HG03039 (cell line): Measurements from ENCODE around the gene INO80E.
A peak's percentile ranks its signal among the peaks of the same experiment; 100 is the strongest.
"Not testable (repeated sequence)": the region's sequence is repeated elsewhere in the genome, so short reads cannot be mapped to it uniquely, and the experiment has no call there.

Experiments
- ATAC-seq: cut with Tn5 transposase; IDR thresholded peaks from one replicate; pipeline ENCODE4 v1.9.1; 2021; ENCODE audit warnings: mild to moderate bottlenecking, moderate library complexity; ENCODE audit not compliant: unreplicated experiment

The INO80E gene

DNA sequence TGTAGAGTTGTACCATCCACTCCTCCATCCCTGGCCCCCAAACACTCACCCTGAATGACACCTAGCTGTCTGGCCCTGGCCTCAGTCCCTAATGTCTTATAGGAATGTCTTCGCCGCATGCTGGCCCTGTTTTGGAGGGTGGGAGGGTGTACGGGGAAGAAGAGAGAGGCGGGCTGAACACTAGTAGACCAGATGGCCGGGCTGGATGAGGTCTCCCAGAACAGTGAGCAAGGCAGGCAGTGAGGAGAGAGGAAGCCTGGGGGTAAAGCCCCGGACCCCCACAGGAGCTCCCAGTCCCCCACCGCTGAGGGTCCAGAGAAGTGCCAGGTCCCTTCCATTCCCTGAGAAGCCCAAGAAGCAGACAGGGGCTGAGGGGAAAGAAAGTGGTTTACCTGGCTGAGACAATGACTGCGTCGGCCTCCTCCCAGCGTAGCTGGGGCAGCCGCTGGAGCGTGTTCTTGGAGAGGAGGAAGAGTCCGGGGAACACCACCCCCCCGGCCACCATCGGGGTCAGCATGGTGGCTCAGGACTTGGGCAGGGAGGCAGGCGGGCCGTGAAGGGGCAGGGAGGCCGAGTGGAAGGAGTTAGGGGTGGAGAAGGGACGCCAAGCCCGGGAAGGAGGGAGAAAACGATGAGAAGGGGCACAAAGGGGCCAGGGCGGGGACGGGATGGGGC, 34.1 kb downstream of the INO80E start:
- ATAC-seq, result no peak

DNA sequence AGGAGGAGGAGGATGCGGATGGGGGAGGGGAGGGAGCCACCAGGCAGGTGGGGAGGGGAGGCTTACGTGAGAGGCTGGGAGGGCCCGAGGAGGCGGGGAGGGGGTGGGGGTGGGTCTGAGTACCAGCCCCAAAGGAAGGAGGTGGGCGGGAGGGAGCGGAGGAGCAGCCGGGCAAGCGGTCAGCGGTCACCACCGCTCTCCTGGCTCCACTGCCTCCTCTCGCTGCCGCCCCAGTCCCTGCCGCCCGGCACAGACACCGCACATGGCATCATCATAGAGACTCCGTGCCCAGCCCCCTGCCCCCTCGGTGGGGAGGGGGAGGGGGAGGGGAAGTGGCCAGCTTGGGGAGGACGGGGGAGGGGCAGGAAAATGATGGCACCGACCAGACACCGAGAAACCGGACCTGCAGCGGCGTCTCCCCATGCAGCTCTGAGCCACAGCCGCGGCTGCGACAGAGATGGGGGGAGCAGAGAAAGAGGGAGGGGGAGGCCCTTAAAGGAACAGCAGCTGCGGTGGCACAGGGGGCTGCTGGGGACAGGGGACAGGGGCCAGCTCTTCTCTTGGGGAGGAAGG, 34.9 kb downstream of the INO80E start, which contains the start of gene TLCD3B:
Gene TLCD3B, minus strand, starts transcription at position 431 of the 573 bp plus-strand sequence. CDS start 744 bp downstream, outside the sequence.
- no peak for ATAC-seq

DNA sequence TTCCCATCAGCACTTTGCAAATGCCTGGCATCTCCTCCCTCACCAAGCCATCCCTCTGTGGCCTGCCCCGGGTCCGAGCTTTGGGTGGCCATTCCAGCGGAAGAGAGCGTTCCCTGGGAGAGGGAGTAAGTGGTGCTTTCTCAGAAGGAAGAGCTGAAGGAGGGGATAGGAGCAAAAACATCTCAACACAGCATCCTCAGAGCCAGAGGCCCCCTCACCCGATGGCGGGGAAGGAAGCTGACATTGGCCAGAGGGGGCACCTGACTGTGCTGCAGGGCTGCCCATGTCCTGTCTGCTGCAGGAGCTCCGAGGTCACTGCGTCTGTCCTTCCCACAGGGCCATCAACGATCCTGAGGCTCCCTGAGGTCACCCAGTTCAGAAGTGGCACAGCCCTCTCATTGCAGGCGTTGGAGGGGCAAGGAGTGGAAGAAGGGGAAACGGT, 35.5 kb downstream of the INO80E start:
- no peak for ATAC-seq

DNA sequence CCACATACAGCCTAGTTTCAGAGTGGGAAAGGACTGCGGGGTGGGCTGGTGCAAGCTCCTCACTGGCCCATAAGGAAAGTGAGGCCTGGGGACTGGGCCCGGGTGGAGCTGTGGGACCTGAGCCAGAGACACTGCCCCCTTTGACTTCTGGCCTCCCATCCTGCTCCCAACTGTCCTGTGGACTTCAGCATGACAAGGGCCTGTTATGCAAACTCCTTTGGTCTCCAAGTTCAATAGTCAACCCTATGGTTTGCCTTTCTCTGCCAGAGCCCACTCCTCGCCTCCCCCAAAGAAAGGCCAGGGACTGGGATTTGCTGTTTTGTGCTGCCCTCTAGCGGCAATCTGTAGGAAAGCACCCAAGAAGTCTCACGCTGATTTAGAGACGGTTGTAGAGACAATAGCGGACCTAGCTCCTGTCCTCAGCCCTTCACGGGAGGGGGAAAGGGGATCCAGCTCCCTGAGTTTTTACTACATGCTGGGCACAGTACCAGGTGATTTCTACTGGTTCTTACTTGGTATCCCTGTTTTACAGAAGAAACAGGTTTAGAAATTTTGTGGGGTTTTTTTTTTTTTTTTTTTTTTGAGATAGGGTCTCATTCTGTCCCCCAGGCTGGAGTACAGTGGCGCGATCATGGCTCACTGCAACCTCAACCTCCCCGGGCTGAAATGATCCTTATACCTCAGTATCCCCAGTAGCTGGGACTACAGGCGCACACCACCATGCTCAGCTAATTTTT, 36.2 kb downstream of the INO80E start:
- ATAC-seq, result no peak

DNA sequence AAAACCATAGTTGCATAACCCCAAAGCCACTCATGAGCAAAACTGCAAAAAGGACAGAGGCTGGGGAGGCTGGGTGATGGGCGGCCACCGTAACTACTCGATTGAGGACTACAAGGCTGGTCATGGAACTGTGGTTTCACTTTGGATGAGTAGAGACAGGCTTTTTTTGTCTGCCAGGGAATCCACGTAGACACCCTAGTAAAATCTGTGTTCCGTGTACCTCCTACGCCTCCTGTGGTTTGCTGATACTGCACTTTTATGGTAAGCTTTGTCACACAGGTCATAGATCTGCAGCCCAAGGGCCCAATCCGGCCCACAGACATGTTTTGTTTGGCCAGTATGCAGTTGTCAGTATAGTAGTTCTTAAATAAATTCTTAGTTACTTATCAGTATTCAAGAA, 37.2 kb downstream of the INO80E start:
- no peak for ATAC-seq

GRCh38 chr16:30040221-30040620, 44.2 kb downstream of the INO80E start:
- ATAC-seq, result no peak

DNA sequence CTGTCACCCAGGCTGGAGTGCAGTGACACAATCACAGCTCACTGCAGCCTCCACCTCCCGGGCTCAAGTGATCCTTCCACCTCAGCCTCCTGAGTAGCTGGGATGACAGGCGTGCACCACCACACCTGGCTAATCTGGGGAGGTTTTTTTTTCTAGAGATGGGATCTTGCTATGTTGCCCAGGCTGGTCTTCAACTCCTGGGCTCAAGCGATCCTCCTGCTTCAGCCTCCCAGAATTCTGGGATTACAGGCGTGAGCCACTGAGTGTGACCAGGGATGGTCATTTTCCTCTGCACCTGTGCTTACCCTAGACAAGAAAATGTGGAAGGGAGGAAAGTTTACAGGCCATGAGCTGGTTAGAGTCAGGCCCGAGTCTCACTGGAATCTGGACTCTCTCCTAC, 44.6 kb downstream of the INO80E start:
- ATAC-seq, result not testable (repeated sequence)

DNA sequence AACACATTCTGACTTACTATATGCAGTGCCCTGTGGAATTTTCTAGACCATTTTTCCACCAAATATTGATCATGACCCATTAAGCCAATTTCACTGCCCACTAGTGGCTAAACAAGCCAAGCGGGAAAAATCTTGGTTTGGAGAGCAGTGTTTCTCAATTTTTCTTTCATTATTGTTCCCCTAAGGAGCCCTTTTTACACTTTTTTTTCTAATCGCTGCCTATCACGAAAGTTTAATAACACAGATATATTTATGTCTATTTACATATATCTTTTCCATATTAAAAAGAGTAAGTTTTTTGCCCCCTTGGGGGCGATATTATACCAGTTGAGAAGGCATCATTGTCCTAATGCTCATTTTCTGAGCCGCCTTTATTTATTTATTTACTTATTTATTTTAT, 45.8 kb downstream of the INO80E start:
- no peak for ATAC-seq

DNA sequence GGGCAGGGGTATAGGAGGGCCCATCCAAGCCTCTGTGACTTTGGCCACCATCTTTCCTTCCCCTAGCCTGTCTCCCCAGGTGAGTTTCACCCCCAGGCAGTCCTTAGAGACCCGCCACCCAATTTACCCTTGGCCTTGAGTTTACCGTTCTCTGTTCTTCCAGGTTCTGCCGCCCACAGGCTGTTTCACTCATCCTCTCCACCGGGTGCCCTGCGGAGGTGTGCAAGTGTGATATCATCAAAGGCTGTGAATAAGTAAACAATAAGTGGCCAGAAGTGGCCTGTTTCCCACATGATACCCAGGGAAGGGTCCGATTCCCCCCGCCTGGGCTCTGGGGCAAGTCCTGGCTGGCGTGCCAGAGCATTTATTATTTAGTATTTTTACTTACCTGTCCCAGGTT, 50.1 kb downstream of the INO80E start:
- ATAC-seq, result no peak

DNA sequence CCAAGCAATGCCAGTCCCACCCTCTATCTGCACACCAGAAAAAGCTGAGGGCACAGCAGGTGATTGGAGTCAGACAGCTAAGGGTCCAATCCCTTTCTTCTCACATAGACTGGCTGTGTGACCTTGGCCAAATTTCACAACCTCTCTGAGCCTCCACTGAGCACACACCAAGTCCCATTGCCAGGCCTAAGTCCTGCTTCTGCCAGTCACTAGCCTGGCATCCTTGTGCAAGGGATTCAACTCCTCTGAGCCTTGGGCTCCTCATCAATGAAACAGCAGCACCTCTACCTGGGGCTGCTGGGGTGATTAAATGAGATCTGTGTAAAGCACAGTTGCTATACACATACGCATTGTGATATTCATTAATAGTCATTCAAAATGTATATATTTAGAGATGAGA, 50.5 kb downstream of the INO80E start:
- no peak for ATAC-seq

DNA sequence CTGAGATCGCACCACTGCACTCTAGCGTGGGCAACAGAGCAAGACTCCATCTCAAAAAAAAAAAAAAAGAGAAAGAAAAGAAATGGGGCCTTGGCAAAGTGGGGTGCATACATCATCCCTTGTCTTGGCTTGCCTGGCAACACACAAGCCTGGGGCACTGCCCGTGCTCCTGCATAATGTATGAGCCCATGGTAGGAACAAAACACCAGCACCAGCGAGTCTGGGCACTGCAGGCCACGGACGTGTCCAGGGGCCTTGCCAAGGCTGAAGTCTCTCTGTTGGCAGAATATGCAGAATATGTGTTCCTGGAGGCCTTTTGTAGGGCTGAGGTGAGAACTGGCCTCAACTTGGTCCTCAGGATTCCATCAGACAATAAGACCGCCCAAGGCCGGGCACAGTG, 53.8 kb downstream of the INO80E start:
- no peak for ATAC-seq

GRCh38 chr16:30051518-30051917, 55.5 kb downstream of the INO80E start:
- no peak for ATAC-seq

- ATAC-seq, result peak; percentile 68
These were observed 56.8 kb downstream of the INO80E start for GRCh38 chr16:30052671-30053372.

DNA sequence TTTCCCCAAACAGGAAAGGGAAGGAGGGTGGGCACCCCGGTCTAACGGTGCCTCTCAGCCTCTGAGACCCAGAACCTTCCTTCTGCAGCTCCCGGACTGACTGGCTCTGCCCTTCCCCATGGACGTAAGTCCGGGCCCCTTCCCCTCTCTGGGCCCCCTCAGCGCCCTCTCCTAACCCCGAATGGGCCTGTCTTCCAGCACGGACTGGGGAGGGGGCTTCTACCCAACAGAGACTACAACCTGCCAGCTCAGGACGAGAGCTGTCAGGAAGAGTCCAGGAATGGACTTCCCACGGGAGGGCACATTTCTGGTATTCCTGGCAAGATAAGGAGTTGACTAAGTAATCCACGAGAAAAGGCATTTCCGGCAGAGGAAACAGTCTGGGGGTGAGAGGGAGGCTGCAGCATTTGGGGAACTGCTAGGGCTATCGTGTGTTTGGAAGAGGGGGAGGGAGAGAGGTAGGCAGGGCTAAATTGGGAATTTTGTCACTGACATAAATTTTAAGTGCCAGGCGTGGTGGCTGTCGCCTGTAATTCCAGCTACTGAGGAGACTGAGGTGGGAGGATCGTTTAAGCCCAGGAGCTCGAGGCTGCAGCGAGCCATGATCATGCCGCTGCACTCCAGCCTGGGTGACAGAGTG, 57.5 kb downstream of the INO80E start:
- no peak for ATAC-seq

- no peak for ATAC-seq
These were observed 58.4 kb downstream of the INO80E start for GRCh38 chr16:30054451-30054850.

- no peak for ATAC-seq
These were observed 59.0 kb downstream of the INO80E start for GRCh38 chr16:30054959-30055553.
